Activated naive CD8-positive, alpha-beta T cell (primary cell): ENCODE measurements around the gene NOTCH1.
A peak's percentile ranks its signal among the peaks of the same experiment; 100 is the strongest.
"Not testable (repeated sequence)": the region's sequence is repeated elsewhere in the genome, so short reads cannot be mapped to it uniquely, and the experiment has no call there.

Experiments used
- H3K27ac Mint-ChIP-seq: one replicate; pipeline ENCODE4 v1.8.0; 2021; ENCODE audit warnings: mixed read lengths
- H3K27me3 Mint-ChIP-seq: one replicate; pipeline ENCODE4 v1.8.0; 2021; ENCODE audit warnings: mixed read lengths
- H3K36me3 Mint-ChIP-seq: one replicate; pipeline ENCODE4 v1.8.0; 2021; ENCODE audit warnings: mixed read lengths
- H3K4me1 Mint-ChIP-seq: one replicate; pipeline ENCODE4 v1.8.0; 2021; ENCODE audit warnings: low read depth, mixed read lengths
- H3K4me3 Mint-ChIP-seq: one replicate; pipeline ENCODE4 v1.8.0; 2021; ENCODE audit warnings: mild to moderate bottlenecking, mixed read lengths
- H3K9me3 Mint-ChIP-seq: one replicate; pipeline ENCODE4 v1.8.0; 2021; ENCODE audit warnings: low read depth, mixed read lengths

NOTCH1 gene

DNA sequence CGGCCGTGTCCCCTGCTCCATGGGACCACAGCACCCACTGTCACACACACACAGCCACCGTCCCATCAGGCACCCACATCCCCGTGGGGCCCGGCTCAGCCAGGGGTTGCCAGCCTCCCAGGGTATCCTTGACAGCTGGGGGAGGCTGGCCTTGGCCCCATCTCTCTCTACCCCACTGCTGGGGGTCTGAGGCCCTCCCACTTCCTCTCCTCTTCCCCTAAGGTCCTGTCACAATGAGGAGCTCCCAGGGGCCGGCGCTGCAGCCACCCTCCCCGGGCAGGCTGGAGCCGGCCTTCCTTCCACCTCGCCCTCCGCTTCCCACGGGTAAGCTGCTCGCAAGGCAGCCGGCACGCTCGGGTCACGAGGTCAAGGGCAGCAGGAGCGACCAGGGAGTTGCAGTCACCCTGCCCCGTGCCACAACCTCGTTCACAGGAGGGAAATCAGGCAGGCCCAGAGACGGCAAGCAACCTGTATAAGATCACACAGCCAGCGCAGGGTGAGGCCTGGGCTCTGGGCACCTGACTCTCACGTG lies 38.6 kb upstream of the NOTCH1 start:
- Mint-ChIP-seq H3K36me3 (no peaks in the 10 kb centered on the region), H3K4me3 (no peak overlapping the region), H3K4me1 (peaks cover 21% of the 10 kb centered on the region), H3K27me3 (no peaks in the 10 kb centered on the region), H3K9me3 (no peaks in the 10 kb centered on the region), H3K27ac (no peak overlapping the region)

DNA sequence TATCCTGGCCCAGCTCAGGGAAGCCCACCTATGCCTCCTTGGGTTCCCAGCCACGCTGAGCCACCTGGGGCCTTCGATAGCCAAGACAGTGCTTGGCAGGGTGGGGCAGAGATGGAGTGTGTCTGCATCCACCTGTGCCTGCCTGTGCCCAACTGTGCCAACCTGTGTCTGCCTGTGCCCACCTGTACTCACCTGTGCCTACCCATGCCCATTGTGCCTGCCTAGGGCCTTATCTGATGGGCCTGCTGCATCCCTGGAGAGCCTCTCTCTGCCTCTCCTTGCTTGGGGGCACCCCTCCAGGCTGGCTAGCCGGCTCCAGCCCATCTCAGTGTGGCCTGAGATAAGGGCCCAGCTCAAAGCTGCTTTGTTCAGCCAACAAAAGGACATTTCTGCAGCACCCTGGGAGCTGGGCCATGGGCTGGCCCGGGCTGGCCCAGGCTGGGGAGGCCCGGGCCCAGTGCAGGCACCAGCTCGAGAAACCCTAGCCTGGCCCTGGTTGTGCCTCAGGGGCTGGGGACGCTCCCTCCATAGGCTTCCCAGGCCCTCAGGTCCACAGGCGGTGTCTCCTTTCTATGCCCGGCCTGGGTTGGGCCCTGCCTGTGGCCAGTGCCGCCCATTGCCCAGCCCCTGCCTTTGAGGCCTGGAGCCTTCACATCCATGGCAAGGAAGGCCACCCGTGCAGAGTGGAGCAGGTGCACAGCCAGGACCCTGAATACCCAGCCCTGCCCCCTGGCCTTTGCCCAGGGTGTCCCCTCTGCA lies 37.3 kb upstream of the NOTCH1 start:
- Mint-ChIP-seq H3K27me3 (no peaks in the 10 kb centered on the region), H3K4me1 (peaks cover 12% of the 10 kb centered on the region), H3K9me3 (no peaks in the 10 kb centered on the region), H3K36me3 (no peaks in the 10 kb centered on the region), H3K27ac (no peak overlapping the region), H3K4me3 (no peak overlapping the region)

DNA sequence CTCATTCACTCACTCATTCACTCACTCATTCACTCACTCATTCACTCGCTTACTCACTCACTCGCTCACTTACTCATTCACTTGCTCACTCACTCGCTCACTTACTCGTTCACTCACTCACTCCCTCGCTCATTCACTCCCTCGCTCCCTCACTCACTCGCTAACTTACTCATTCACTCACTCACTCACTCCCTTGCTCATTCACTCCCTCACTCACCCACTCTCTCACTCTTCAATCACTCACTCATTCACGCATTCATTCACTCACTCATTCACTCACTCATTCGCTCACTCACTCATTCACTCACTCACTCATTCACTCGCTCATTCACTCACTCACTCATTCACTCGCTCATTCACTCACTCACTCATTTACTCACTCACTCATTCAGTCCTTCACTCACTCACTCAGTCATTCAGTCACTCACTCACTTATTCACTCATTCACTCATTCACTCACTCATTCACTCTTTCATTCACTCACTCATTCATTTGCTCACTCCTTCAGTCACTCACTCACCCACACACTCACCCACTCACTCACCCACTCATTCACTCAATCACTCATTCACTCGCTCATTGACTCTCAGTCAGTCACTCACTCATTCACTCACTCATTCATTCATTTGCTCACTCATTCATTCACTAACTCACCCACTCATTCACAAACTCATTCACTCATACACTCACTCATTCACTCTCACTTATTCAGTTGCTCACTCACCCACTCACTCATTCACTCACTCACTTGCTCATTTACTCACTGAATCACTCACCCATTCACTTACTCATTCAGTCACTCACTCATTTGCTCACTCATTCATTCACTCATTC lies 36.0 kb upstream of the NOTCH1 start:
- no peaks in the 10 kb centered on the region for H3K36me3 Mint-ChIP-seq
- no peak overlapping the region for H3K27ac Mint-ChIP-seq
- peaks cover 10% of the 10 kb centered on the region for H3K4me1 Mint-ChIP-seq
- H3K4me3 Mint-ChIP-seq = no peak overlapping the region
- H3K27me3 Mint-ChIP-seq = no peaks in the 10 kb centered on the region
- H3K9me3 Mint-ChIP-seq = no peaks in the 10 kb centered on the region

DNA sequence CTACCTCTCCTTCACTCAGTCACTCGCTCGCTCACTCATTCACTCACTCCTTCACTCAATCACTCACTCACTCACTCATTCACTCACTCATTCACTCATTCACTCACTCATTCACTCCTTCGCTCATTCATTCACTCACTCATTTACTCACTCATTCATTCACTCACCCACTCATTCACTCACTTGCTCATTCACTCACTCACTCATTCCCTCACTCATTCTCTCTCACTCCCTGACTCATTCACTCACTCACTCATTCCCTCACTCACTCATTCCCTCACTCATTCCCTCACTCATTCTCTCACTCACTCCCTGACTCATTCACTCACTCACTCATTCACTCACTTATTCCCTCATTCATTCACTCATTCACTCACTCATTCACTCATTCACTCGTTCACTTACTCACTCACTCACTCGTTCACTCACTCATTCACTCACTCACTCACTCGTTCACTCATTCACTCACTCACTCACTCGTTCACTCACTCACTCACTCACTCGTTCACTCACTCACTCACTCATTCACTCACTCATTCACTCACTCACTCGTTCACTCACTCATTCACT lies 33.9 kb upstream of the NOTCH1 start:
- H3K27me3 Mint-ChIP-seq, H3K27ac Mint-ChIP-seq, H3K4me1 Mint-ChIP-seq, H3K9me3 Mint-ChIP-seq, H3K36me3 Mint-ChIP-seq: not testable (repeated sequence)
- H3K4me3 Mint-ChIP-seq = peak overlapping the region; percentile 53

DNA sequence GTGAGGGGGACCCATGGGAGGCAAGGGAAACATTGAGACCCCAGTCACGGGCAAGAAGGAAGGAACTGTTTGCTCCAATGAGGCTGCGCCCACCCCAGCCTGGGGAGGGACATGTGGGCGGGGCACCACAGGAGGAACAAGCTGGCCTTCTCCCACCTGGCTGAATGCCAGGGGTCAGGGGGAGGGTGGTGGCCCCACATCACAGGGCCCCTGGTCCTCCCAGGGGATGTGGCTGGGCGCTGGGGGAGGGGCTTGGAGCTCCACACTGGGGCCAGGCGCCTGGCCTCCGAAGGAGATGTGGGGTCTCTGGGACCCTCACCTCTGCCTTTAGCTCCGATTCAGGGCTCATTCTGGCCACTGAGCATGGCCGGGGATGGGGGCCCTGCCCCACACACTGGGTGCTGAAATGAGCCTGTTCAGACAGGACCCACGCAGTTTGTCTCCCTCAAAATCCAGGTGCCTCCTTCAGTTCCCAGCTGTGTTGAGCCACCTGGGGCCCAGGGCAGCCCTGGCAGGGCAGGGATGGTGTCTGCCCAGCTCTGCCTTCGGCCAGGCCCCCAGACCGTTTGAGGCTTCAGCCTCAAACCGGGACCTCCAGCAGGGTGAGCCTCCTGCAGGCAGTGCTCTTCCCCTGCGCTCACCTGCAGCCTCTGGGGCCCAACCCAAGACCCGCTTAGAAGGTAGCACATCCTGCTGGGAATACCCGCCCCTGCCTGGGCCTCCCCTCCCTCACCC lies 33.2 kb upstream of the NOTCH1 start:
- peaks cover 8% of the 10 kb centered on the region for H3K4me1 Mint-ChIP-seq
- no peaks in the 10 kb centered on the region for H3K27me3 Mint-ChIP-seq
- no peak overlapping the region for H3K27ac Mint-ChIP-seq
- no peak overlapping the region for H3K4me3 Mint-ChIP-seq
- no peaks in the 10 kb centered on the region for H3K9me3 Mint-ChIP-seq
- H3K36me3 Mint-ChIP-seq = no peaks in the 10 kb centered on the region

DNA sequence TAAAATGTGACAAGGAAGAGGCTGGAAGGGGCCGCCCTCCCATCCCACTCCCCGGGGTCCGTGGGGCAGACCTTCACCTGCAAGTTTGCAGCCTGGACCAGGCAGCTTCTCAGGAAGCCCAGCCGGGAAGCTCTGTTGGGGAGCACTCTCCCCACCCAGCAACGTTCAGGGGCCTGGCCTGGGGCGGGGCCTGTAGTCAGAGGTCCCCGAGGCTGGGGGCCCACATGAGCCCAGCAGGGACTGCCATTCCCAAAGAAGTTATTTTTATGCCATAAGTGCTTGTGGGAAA lies 32.7 kb upstream of the NOTCH1 start:
- no peaks in the 10 kb centered on the region for H3K36me3 Mint-ChIP-seq
- no peak overlapping the region for H3K4me3 Mint-ChIP-seq

DNA sequence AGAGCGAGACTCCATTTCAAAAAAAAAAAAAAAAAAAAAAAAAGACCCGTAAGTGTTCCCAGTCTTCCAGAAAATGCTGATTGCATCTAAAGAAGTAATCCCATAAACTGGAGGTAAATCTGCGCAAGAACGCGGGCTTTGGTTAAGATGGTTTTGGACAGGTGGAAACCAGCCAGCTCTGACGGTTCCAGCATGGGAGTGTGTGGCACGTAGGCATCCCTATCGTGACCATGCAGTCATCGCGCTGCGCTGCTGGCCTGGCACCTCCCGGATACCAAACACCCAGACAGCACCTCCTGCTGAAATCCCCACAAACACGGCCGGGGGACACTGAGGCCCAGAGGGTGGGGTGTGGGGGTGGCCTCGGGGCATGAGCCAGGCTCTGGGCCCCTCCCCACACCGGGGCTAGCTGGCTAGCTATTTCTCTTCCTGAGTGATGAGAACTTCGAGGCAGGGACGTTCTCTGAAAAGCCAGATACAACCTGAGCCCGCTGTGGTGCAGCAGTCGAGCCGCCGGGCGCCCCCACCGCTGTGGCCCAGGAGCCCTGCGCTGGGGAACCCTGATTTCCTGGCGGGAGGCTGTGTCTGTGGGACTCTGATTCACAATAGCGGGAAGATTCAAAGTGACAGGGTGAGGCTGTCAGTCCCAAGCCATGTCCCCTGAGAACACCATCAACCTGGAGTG lies 32.2 kb upstream of the NOTCH1 start:
- Mint-ChIP-seq H3K27me3 (no peaks in the 10 kb centered on the region), H3K4me3 (no peak overlapping the region), H3K4me1 (peaks cover 8% of the 10 kb centered on the region), H3K9me3 (no peaks in the 10 kb centered on the region), H3K27ac (no peak overlapping the region), H3K36me3 (no peaks in the 10 kb centered on the region)

More for the DNA sequence above, 32.7 kb upstream of the NOTCH1 start:
- H3K4me1 Mint-ChIP-seq = peaks cover 8% of the 10 kb centered on the region
- no peak overlapping the region for H3K27ac Mint-ChIP-seq
- H3K27me3 Mint-ChIP-seq = no peaks in the 10 kb centered on the region
- H3K9me3 Mint-ChIP-seq = no peaks in the 10 kb centered on the region

DNA sequence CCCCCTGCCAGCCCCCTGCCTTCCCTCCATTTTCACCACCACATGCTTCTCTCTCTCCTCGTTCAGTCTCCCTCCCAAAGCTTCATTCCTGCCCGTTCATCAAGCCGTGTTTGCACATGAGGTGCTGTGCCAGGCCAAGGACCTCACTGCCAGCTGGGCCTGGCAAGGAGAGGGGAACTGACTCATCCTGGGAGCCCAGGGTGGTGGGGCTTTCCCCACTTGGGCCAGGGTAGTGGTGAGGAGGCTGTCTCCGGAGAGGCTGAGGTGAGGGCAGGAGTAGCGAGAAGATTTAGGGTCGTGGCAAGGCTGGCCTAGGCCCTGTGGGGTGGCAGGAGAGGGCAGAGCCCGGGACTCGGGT lies 30.4 kb upstream of the NOTCH1 start:
- Mint-ChIP-seq H3K4me1 (peaks cover 8% of the 10 kb centered on the region), H3K4me3 (no peak overlapping the region), H3K27me3 (no peaks in the 10 kb centered on the region), H3K36me3 (no peaks in the 10 kb centered on the region), H3K27ac (no peak overlapping the region), H3K9me3 (no peaks in the 10 kb centered on the region)

DNA sequence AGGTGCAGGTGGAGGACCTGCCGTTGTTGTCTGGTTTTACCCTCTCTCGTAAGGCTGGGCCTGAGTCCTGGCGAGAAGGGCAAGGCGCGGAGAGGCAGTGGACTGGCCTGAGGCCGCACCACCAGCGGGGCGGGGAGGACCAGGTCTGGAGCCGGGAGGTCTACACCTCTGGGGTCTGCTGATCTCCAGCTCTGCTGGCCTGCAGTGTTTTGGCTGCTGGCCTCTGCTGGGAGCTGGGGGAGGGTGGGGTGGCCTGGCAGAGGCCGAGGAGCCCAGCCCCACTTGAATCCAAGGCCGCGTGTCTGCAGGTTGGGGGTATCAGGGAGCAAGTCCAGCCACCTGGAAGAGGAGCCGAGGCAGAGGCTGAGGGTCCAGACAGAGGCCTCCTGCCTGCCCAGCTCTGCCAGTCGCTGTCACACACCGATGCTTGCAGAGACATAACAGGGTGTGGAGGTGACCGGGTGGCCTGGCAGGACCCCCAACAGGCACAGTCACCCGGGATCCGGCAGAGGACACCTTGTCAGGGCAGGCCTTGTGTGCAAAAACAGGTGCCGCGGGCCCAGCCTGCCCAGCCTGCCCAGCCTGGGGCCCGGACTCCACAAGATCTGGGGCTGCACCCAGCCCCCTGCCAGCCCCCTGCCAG lies 29.9 kb upstream of the NOTCH1 start:
- Mint-ChIP-seq H3K27me3 (no peaks in the 10 kb centered on the region), H3K4me3 (no peak overlapping the region), H3K9me3 (no peaks in the 10 kb centered on the region), H3K27ac (no peak overlapping the region), H3K36me3 (no peaks in the 10 kb centered on the region), H3K4me1 (peaks cover 8% of the 10 kb centered on the region)

DNA sequence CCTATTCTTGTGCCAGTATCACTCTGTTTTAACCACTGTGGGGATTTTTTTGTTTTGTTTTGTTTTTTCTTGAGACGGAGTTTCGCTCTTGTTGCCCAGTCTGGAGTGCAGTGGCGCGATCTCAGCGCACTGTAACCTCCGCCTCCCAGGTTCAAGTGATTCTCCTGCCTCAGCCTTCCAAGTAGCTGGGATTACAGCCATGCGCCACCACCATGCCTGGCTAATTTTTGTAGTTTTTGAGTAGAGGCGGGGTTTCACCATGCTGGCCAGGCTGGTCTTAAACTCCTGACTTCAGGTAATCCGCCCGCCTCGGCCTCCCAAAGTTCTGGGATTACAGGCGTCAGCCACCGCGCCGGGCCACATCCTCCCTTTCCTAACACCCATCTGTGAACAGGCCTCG lies 28.8 kb upstream of the NOTCH1 start:
- H3K9me3 Mint-ChIP-seq, H3K36me3 Mint-ChIP-seq, H3K4me3 Mint-ChIP-seq, H3K4me1 Mint-ChIP-seq, H3K27me3 Mint-ChIP-seq, H3K27ac Mint-ChIP-seq: not testable (repeated sequence)

DNA sequence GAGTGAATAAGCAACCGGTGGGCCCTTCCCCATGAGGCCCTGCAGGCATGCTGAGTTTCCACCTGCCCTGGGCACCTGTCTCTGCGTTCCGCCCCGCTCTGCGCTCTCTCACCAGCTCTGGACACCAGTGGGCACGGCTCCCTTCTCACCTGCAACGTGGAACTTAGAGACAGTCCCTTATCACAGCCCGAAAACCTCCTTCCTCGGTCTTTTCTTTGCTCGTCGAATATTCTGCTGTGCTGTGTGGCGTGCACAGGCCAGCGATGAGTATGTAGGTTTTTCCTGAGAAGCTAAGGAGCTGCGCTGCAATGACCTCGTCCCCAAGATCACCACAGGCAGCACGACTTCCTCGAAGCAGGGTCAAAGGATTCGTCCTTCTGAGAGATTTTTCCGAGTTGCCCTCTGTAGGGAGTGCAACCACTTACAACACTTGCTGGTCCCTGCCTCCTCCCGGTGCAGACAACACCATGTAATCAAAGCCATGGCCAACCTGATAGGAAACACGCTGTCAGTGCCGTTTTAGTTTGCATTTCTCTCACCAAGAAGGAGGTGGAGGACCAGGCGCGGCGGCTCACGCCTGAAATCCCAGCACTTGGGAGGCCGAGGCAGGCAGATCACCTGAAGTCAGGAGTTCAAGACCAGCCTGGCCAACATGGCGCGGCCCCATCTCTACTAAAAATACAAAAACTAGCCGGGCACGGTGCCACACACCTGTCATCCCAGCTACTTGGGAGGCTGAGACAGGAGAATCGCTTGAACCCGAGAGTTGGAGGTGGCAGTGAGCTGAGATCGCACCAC lies 27.2 kb upstream of the NOTCH1 start:
- Mint-ChIP-seq H3K27ac (no peak overlapping the region), H3K9me3 (no peaks in the 10 kb centered on the region), H3K27me3 (no peaks in the 10 kb centered on the region), H3K36me3 (no peaks in the 10 kb centered on the region), H3K4me3 (no peak overlapping the region), H3K4me1 (no peaks in the 10 kb centered on the region)

DNA sequence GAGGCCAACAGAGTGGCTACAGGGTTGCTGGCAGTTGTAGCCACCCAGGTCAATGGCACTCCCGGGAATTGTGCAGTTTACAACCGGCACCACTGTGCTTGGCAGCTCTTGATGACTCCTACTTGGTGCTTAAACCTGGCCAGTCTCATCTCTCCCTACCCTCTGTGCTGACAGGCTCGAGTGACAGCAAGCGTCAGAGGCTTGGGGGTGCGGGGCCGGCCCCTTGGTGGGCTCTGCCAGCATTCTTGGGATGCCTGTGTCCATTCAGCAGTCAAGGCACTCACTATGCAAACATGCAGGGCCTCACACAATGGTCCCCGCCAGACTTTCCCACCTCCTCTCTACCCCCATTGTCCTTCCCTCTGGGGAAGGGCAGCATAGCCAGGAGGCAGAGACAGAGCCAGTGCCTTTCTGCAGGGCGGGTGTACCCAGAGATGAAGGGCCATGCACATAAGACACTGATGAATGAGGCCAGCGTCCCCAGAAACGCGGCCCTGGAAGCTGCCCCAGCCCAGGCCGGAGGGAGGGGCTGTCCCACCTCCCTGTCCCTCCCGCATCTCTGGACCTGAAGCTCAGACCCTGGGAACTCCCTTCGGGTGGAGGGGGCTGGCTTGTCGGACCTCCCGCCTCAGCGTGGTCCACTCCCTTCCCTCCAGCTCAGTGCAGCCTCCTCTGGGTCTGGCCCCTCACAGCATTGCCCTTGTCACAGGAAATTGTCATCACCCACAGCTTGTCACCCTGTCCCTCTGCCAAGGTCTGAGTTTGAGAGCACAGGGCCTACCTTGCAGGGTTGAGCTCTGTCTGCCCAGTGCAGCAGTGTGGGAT lies 26.4 kb upstream of the NOTCH1 start:
- H3K9me3 Mint-ChIP-seq = no peaks in the 10 kb centered on the region
- H3K27ac Mint-ChIP-seq = no peak overlapping the region
- no peaks in the 10 kb centered on the region for H3K4me1 Mint-ChIP-seq
- no peak overlapping the region for H3K4me3 Mint-ChIP-seq
- no peaks in the 10 kb centered on the region for H3K36me3 Mint-ChIP-seq
- no peaks in the 10 kb centered on the region for H3K27me3 Mint-ChIP-seq

DNA sequence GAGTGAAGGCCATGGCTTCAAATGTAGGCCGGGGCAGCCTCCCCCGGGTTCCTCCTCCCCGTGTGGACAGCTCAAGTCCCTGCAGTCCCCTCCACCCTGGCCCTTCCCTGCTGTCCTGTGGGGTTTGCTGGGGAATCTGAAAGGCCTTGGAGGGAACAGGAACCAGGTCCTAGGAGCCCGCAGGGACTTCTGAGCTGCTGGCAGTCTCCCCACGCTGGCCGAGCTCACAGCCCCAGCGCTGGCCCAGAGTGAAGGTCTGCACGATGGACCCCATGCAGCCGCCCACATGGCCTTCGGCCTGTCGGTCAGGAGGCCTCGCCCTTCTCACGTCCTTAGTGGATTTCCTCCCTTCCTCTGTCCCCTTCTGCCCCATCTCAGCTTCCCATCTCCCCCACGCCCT lies 25.7 kb upstream of the NOTCH1 start:
- Mint-ChIP-seq H3K9me3 (no peaks in the 10 kb centered on the region), H3K4me1 (no peaks in the 10 kb centered on the region), H3K27me3 (no peaks in the 10 kb centered on the region), H3K4me3 (no peak overlapping the region), H3K36me3 (no peaks in the 10 kb centered on the region), H3K27ac (no peak overlapping the region)
